ENCODE data around the gene EVPL.
A peak's percentile ranks its signal among the peaks of the same experiment; 100 is the strongest.
"Not testable (repeated sequence)": the region's sequence is repeated elsewhere in the genome, so short reads cannot be mapped to it uniquely, and the experiment has no call there.

The EVPL gene

DNA sequence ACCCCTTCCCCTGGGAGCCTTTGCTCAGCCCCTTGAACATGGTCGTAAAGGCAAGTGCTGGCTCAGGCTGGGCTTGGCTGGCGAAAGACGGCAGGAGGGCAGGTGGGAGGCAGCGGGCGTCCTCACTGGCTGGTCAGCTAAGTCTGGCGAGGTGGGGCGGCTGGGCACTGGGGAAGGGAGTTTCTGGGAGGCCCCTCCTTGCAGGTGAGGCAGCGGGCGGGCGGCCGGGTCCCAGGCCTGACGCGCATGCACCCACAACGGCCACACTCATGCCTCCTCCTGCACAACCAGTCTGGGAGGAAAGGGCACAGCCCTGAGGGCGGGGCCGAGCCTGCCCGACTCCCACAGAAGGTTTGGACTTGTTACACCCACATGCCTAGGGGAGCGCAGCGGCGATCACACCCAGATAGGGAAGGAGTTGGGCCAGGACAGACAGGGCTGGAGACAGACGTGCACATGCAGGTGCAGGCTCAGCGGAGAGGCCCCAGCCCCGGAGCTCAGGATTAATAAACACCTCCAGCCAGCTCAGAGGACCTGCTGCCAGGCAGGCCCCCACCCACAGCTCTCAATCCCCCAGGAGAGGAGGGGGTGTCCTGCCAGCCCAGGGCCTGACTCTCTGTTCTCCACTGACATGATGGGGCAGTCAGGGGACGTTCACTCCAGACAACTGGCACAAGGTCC is at the start of gene EVPL:
Gene EVPL, minus strand, starts transcription at position 148 of the 681 bp plus-strand sequence. Its CDS starts 108 bp downstream, at position 40.
- DNase-seq (ENCODE audit: low spot score): no peak

- DNase-seq (ENCODE audit: low spot score): no peak
Observed at GRCh38 chr17:76076146-76076764, 49.1 kb upstream of the EVPL start.

GRCh38 chr17:76075364-76076145 is 48.4 kb upstream of the EVPL start:
- DNase-seq (ENCODE audit: low spot score): no peak

DNA sequence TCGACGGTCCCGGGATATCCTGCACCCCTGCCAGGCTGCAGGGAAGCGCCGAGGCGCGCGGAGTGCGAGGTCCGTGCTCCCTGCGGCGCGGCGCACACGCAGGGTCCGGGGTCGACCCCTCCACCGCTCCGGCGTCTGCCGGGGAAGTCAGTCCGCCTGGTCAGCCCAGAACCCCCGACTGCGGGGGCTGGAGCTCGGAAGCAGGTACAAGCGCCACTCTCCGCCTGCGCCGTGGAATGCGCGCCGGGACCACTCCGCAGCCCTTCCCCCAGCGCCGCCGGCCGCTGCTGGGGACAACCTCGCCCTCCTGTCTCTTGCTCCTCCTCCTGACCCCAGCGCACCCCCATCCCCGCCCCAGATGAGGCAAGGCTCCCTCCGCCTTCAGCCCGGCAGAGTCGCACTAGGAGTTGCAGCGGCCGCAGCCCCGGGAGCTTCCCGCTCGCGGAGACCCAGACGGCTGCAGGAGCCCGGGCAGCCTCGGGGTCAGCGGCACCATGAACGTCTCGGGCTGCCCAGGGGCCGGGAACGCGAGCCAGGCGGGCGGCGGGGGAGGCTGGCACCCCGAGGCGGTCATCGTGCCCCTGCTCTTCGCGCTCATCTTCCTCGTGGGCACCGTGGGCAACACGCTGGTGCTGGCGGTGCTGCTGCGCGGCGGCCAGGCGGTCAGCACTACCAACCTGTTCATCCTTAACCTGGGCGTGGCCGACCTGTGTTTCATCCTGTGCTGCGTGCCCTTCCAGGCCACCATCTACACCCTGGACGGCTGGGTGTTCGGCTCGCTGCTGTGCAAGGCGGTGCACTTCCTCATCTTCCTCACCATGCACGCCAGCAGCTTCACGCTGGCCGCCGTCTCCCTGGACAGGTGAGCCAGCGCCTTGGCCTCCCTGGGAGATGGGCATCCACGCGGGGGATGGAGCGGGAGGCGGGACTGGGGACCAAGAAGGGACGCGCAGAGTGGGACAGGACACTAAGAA is 47.6 kb upstream of the EVPL start, which contains the start of gene GALR2:
Gene GALR2, plus strand, starts transcription at position 392 of the 974 bp plus-strand sequence. Its CDS starts 103 bp downstream, at position 495.
- no peak for DNase-seq (ENCODE audit: low spot score)

- DNase-seq (ENCODE audit: low spot score): peak; percentile 97
Observed at GRCh38 chr17:76072148-76072858, 45.2 kb upstream of the EVPL start, which contains the start of gene SRP68. TSS of gene SRP68 (minus strand) at chr17:76072517. CDS start at chr17:76072491, 26 bp downstream.

DNA sequence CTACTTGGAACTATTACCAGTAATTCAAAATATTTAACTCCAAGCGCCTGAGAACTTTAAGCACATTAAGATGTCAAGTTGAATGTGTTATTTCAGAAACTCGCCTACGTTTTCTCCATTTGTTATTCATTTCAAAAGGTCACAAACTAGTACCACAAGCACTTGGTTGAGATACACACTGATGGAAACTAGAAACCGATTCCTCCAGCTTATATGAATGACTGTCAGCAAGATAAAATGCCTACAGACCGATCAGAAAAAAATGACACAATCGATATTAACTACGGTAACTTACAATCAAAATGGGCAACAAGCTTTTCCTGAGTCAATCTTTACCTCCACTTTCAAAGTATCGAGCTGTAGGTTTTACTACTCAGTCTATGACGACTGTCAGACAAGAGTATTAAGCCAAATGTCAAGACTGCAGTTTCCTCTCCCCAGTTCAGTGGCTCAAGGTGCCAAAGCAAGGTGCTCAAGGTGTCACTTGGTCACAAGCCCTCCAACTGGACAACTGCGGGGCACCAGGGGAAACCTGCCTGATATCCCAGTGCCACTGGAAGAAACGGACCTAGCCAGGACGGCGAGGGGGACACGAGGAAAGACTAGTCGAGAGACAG is 44.5 kb upstream of the EVPL start:
- no peak for DNase-seq (ENCODE audit: low spot score)

DNA sequence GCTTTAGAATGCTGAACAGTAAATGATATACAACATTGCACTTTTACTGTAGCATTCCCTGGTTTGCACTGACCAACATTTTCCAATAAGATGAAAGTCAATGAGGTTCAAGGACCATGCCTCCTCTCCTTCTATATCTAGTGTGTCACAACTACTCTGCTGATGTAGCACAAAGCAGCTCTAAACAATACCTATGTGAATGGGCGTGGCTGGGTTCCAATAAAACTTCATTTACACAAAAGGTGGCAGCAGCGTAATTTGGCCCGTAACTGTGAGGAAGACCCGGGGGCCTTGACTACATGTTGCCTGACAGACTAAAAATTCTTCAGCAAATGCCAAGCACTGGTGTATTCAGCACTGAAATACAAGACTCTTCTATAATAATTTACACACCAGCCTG is 38.7 kb upstream of the EVPL start:
- no peak for DNase-seq (ENCODE audit: low spot score)

- no peak for DNase-seq (ENCODE audit: low spot score)
Observed at GRCh38 chr17:76063875-76064546, 36.9 kb upstream of the EVPL start.

DNA sequence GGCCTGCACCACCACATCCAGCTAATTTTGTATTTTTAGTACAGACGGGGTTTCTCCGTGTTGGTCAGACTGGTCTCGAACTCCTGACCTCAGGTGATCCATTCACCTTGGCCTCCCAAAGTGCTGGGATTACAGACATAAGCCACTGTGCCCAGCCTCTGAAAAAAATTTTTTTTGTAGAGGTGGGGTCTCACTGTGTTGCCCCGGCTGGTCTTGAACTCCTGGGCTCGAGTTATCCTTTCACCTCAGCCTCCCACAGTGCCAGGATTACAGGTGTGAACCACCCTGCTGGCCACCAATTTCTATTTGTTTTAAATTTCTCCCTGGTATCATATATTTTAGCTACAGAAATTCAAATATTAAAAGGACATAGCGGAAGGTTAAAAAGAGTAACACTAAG is 31.2 kb upstream of the EVPL start:
- DNase-seq (ENCODE audit: low spot score): not testable (repeated sequence)

DNA sequence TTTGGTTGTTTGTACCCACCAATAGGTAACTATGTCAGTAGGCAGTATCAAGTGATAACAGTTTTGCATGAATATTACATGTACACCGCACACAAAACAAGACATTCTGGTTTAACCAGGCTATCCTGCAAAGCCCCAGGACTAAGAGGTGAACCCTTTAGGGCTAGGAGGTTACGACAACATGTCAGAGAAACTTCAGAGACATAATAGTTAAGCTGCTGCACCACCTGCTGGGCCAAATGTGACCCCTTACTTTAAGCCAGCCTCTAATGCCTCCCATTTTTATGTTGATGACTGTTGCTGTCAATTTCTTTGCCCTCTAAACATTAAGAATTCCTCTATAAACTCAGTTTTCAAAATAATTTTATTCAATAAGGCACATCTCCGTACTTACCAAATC is 29.8 kb upstream of the EVPL start:
- no peak for DNase-seq (ENCODE audit: low spot score)

DNA sequence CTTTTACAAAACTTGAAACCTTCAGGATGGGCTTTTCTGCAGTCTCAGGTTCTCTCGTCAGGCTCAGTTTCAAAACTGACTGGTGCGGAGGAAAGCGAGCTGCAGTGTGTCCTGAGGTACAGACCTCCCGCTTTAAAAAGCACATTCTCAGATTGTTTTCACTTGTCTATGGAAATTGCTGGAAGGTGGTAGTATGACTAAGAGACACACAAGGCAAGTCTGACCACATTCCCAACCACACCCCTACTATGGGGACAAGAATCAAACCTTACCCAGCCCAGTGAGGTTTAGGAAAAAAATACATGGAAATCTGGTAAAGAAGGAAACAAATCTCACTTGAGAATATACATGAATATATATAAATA is 27.0 kb upstream of the EVPL start:
- no peak for DNase-seq (ENCODE audit: low spot score)

GRCh38 chr17:76053246-76054111 is 26.4 kb upstream of the EVPL start:
- peak; percentile 35 for DNase-seq (ENCODE audit: low spot score)

DNA sequence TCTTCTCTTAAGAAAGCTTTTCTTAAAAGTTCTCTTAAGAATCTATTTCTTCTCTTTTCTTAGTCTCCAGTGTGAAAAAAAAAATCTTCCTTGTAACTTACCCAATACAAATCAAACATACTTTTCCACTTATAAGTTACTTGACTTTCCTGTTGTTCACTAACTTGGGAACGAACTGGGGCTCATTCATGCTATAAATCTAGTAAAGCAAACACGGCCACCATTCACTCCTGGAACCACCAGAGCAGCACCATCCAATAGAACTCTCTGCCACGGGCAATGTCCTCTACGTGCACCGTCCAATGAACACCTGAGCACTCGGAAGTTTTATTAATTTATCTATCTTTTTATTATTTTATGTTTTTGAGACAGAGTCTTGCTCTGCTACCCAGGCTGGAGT is 24.5 kb upstream of the EVPL start:
- no peak for DNase-seq (ENCODE audit: low spot score)

DNA sequence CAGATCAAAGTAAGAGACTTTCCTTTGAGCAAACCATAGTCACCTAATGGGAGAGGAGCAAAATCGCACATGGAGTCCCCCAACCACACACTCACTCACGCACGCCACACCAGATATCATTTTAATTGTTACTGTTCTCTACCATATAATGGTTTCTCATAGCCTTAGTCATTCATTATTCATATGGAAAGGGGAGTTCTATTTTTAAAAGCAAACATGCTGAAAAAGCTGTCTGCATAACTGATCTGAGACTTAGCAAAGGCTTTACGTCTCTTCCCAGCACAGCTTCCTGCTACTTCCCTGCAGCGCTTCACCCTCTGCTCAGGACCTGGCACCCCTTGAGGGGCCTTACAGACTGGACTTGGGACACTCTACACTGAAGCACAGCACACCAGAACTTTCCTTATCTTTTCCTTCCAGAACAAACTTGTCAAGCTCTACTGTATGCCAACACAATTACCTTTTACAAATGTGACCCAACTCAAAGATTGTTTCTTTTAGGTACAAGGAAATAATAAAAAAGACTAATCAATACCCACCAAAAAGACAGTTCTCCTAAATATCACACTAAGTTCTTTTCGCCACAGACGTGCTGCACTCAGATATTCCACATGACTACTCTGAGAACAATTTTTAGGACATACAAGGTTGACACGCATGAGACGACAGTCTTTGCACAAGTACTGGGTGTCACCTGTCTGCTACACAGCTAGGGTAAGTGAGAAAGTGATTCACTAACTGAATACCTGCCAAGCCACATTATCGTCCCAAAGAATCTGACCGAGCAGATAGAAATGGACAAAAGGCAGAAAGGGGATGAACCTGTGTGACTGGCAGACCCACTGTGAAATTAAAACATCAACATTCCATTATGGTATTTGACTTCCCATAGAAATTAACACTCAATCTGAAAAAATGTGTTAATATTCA is 23.7 kb upstream of the EVPL start:
- no peak for DNase-seq (ENCODE audit: low spot score)

DNA sequence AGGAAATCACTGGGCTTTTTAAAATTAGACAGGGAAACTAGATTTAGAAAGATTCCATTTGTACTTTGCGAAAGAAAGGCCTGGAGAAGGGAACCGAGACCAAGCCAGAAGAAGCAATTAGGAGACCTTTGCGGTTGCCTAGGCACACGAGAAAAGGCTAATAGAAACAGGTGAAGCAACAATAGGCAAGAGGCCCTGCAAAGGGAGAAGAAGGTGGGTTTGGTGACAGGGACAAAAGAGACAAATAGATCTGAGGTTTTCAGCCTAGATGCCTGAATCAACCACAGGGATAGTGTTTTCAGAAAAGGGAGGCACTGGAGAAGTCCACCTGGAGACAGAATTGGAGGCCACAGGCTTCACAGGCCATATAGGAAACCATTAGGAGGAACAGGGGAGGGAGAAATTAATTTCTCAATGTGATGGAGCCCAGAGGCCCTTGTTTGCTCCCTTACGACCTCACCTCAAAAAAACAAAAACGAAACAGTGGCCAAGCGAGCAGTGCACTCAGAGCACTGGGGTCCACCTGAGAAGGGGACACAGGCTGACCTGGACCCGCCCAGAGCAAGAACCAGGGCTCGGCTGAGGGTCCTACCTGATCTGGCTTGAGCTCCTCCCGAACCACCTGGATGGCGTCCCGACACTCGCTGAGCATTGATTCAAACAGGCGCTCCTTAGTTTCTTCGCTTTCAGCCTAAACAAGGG is 22.9 kb upstream of the EVPL start:
- DNase-seq (ENCODE audit: low spot score): no peak

DNA sequence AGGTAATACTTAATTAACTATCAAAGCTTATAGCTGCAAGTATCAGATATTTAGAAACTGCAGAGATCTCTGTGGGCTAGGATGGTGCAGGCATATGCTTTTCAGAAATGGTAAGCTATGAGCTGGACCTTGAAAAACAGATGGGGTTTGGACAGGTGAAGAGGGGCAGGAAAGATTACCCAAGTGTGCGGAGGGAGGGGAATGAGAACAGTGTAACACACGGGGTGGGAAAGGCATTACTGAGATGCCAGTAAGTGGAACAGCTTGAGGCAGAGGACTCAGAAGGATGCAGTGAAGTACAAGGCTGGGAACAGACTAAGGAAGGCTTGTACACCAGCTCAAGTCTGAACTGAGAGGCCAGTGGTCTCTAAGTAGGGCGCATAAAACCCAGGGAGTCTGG is 22.1 kb upstream of the EVPL start:
- no peak for DNase-seq (ENCODE audit: low spot score)

- DNase-seq (ENCODE audit: low spot score): no peak
Observed at GRCh38 chr17:76048711-76049110, 21.6 kb upstream of the EVPL start.
